GM10248 (cell line): ENCODE measurements around the gene CHST11.

Source experiments
- CTCF ChIA-PET: fragments of 300-600 bp; sonication (Branson Sonifier 250); formaldehyde crosslinking; extraction: SDS; loops from one replicate; lab custom pipeline; 2021; ENCODE audit warnings: antibody characterized with exemption; lab: Yijun Ruan, JAX
- POLR2A ChIA-PET: fragments of 350-650 bp; sonication (Branson Sonifier 250); formaldehyde crosslinking; extraction: SDS; loops from one replicate; lab custom pipeline; 2020; ENCODE audit warnings: antibody characterized with exemption; lab: Yijun Ruan, JAX
- DNase-seq: peaks from one replicate; pipeline ENCODE4 v3.0.0; 2012; ENCODE audit errors: extremely low spot score
- CTCF ChIP-seq: IDR thresholded peaks from 2 replicates; pipeline ENCODE4 v1.5.1; 2012; ENCODE audit warnings: mild to moderate bottlenecking, low read depth; ENCODE audit errors: extremely low read depth, missing control alignments, control extremely low read depth

Gene CHST11

GRCh38 chr12:104510145-104510872, 53.6 kb downstream of the CHST11 start:
- POLR2A ChIA-PET = no interaction called here
- DNase-seq = no peak
- CTCF ChIA-PET = interaction anchor here (1.1 kb wide), 2 partner anchors 10 to 19 kb away, joined by 3 to 4 read pairs; no protein-coding TSS in a partner anchor
- TF ChIP-seq CTCF = no peak

GRCh38 chr12:104510873-104511440, 54.2 kb downstream of the CHST11 start:
- POLR2A ChIA-PET = no interaction called here
- DNase-seq = no peak
- CTCF ChIA-PET = interaction anchor here (1.1 kb wide), 1 partner anchor 18 kb away, joined by 4 read pairs; no protein-coding TSS in a partner anchor
- TF ChIP-seq CTCF = no peak

GRCh38 chr12:104513681-104514080, 56.9 kb downstream of the CHST11 start:
- DNase-seq = no peak
- no peak for TF ChIP-seq CTCF
- POLR2A ChIA-PET = no interaction called here
- CTCF ChIA-PET = interaction anchor here (2.4 kb wide), 1 partner anchor 9 kb away, joined by 9 read pairs; no protein-coding TSS in a partner anchor

- ChIA-PET POLR2A (no interaction called here), CTCF (interaction anchor here (2.4 kb wide), 1 partner anchor 10 kb away, joined by 9 read pairs; no protein-coding TSS in a partner anchor)
- no peak for TF ChIP-seq CTCF
- DNase-seq = no peak
These were observed 57.5 kb downstream of the CHST11 start for GRCh38 chr12:104514092-104514810.

- no peak for DNase-seq
- no peak for TF ChIP-seq CTCF
- CTCF ChIA-PET = interaction anchor here (1.0 to 2.4 kb wide), 5 partner anchors 8 to 25 kb away, joined by 3 to 9 read pairs (median 4); no protein-coding TSS in a partner anchor
- POLR2A ChIA-PET = no interaction called here
These were observed 59.2 kb downstream of the CHST11 start for GRCh38 chr12:104515899-104516298.

- POLR2A ChIA-PET = no interaction called here
- CTCF ChIA-PET = interaction anchor here (1.0 to 1.8 kb wide), 5 partner anchors 9 to 25 kb away, joined by 3 to 6 read pairs (median 3); no protein-coding TSS in a partner anchor
- TF ChIP-seq CTCF = no peak
- DNase-seq = no peak
These were observed 60.1 kb downstream of the CHST11 start for GRCh38 chr12:104516821-104517220.
